Nephron progenitor cell (in vitro differentiated cells): ENCODE results near the gene MMP17.

Experiments used
- DNase-seq: peaks from one replicate; pipeline ENCODE4 v3.0.0; 2021
- H3K27ac Mint-ChIP-seq: 2 replicates; pipeline ENCODE4 v1.8.0; 2021; ENCODE audit warnings: mild to moderate bottlenecking, moderate library complexity, mixed read lengths
- H3K27me3 Mint-ChIP-seq: 2 replicates; pipeline ENCODE4 v1.8.0; 2021; ENCODE audit warnings: mild to moderate bottlenecking, low read depth, mixed read lengths; ENCODE audit not compliant: poor library complexity
- H3K36me3 Mint-ChIP-seq: 2 replicates; pipeline ENCODE4 v1.8.0; 2021; ENCODE audit warnings: low read depth, mixed read lengths
- H3K4me1 Mint-ChIP-seq: 2 replicates; pipeline ENCODE4 v1.8.0; 2021; ENCODE audit warnings: mixed read lengths
- H3K4me3 Mint-ChIP-seq: 2 replicates; pipeline ENCODE4 v1.8.0; 2021; ENCODE audit warnings: mild to moderate bottlenecking, moderate library complexity, mixed read lengths
- H3K9me3 Mint-ChIP-seq: 2 replicates; pipeline ENCODE4 v1.8.0; 2021; ENCODE audit warnings: mild to moderate bottlenecking, moderate library complexity, mixed read lengths
- CTCF ChIP-seq: fragments of 200-600 bp; sonication (generic); IDR thresholded peaks from 2 replicates; pipeline ENCODE4 v1.5.0; 2021; ENCODE audit warnings: antibody characterized with exemption

Gene MMP17

GRCh38 chr12:131850856-131851559 lies 22.8 kb downstream of the MMP17 start:
- Mint-ChIP-seq H3K27me3 (peaks cover 9% of the 10 kb centered on the region), H3K4me3 (no peak overlapping the region), H3K9me3 (no peaks in the 10 kb centered on the region), H3K27ac (no peak overlapping the region), H3K36me3 (no peaks in the 10 kb centered on the region), H3K4me1 (peaks cover 2% of the 10 kb centered on the region)
- peak; percentile 49 for DNase-seq
- TF ChIP-seq CTCF = peak; percentile 49

- no peak overlapping the region for H3K4me3 Mint-ChIP-seq
- DNase-seq = no peak
- H3K27ac Mint-ChIP-seq = no peak overlapping the region
Observed at GRCh38 chr12:131851741-131852550, 23.8 kb downstream of the MMP17 start.

GRCh38 chr12:131852551-131853299 lies 24.5 kb downstream of the MMP17 start:
- Mint-ChIP-seq H3K27me3 (peaks cover 10% of the 10 kb centered on the region), H3K9me3 (no peaks in the 10 kb centered on the region), H3K27ac (no peak overlapping the region), H3K36me3 (no peaks in the 10 kb centered on the region), H3K4me3 (no peak overlapping the region), H3K4me1 (peaks cover 11% of the 10 kb centered on the region)
- no peak for DNase-seq
- no peak for TF ChIP-seq CTCF

More at GRCh38 chr12:131851741-131852550, 23.8 kb downstream of the MMP17 start:
- no peaks in the 10 kb centered on the region for H3K9me3 Mint-ChIP-seq
- TF ChIP-seq CTCF = no peak
- peaks cover 10% of the 10 kb centered on the region for H3K4me1 Mint-ChIP-seq
- peaks cover 10% of the 10 kb centered on the region for H3K27me3 Mint-ChIP-seq
- no peaks in the 10 kb centered on the region for H3K36me3 Mint-ChIP-seq

GRCh38 chr12:131853832-131854797 lies 25.9 kb downstream of the MMP17 start:
- H3K27me3 Mint-ChIP-seq = peaks cover 19% of the 10 kb centered on the region
- no peaks in the 10 kb centered on the region for H3K36me3 Mint-ChIP-seq
- TF ChIP-seq CTCF = no peak
- DNase-seq = no peak
- H3K9me3 Mint-ChIP-seq = no peaks in the 10 kb centered on the region
- no peak overlapping the region for H3K27ac Mint-ChIP-seq
- no peak overlapping the region for H3K4me3 Mint-ChIP-seq
- H3K4me1 Mint-ChIP-seq = peaks cover 23% of the 10 kb centered on the region

- Mint-ChIP-seq H3K4me3 (no peak overlapping the region), H3K4me1 (peaks cover 26% of the 10 kb centered on the region), H3K27ac (no peak overlapping the region), H3K27me3 (peaks cover 19% of the 10 kb centered on the region), H3K9me3 (no peaks in the 10 kb centered on the region), H3K36me3 (no peaks in the 10 kb centered on the region)
- no peak for DNase-seq
- TF ChIP-seq CTCF = no peak
Observed at GRCh38 chr12:131854861-131855476, 26.8 kb downstream of the MMP17 start.
